Type B pancreatic cell (in vitro differentiated cells): ENCODE results near the gene LPIN1. TPM values are rescaled to one million over a fixed set of nuclear protein-coding genes. Genes with fewer than 3 reads are reported as not detected.
"Not testable (repeated sequence)": the region's sequence is repeated elsewhere in the genome, so short reads cannot be mapped to it uniquely, and the experiment has no call there.

Source experiments
- DNase-seq: peaks from one replicate; pipeline ENCODE4 v3.0.0; 2021; ENCODE audit warnings: mixed read lengths; ENCODE audit not compliant: unreplicated experiment; ENCODE audit errors: extremely low spot score
- H3K27ac Mint-ChIP-seq: 2 replicates; pipeline ENCODE4 v1.8.0; 2021; ENCODE audit warnings: mild to moderate bottlenecking, mixed read lengths
- H3K27me3 Mint-ChIP-seq: 2 replicates; pipeline ENCODE4 v1.8.0; 2021; ENCODE audit warnings: mixed read lengths
- H3K36me3 Mint-ChIP-seq: 2 replicates; pipeline ENCODE4 v1.8.0; 2021; ENCODE audit warnings: mixed read lengths
- H3K4me1 Mint-ChIP-seq: one replicate; pipeline ENCODE4 v1.8.0; 2021; ENCODE audit warnings: mixed read lengths; ENCODE audit not compliant: unreplicated experiment
- H3K4me3 Mint-ChIP-seq: 2 replicates; pipeline ENCODE4 v1.8.0; 2021; ENCODE audit warnings: mild to moderate bottlenecking, mixed read lengths
- H3K9me3 Mint-ChIP-seq: 2 replicates; pipeline ENCODE4 v1.8.0; 2021; ENCODE audit warnings: mixed read lengths
- total RNA-seq: library from RNA; stranded (reverse); gene quantifications from 2 replicates; pipeline ENCODE4 v1.2.1, GENCODE V29; 2021; ENCODE audit warnings: low replicate concordance
- TF ChIP-seq, protein P1 (sequence below): fragments of 200-600 bp; sonication (generic); conservative IDR thresholded peaks from 2 replicates; pipeline ENCODE4 v1.5.0; 2021; ENCODE audit warnings: antibody characterized with exemption, mild to moderate bottlenecking

LPIN1 gene
- total RNA-seq, 1 donor from 2014 or later: 26.8 TPM

DNA sequence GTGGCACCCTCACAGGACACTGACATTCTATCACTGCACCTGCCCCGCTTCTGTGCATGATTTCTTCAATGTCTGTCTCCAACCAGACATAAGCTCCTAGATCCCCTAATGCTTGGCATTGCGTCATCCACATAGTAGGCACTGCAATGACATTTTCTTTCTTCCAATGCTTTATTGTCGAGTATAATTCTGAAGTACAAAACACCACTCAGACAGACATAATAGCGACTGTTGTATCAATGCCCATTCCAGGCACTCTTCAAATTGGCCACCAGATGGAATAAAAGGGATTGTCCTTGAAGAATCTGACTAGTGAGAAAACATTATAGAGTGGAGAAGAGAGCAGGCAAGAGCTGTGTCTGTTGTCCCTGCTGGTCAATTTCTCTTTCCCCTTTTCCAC, 89.0 kb downstream of the LPIN1 start:
- TF ChIP-seq, protein P1, sequence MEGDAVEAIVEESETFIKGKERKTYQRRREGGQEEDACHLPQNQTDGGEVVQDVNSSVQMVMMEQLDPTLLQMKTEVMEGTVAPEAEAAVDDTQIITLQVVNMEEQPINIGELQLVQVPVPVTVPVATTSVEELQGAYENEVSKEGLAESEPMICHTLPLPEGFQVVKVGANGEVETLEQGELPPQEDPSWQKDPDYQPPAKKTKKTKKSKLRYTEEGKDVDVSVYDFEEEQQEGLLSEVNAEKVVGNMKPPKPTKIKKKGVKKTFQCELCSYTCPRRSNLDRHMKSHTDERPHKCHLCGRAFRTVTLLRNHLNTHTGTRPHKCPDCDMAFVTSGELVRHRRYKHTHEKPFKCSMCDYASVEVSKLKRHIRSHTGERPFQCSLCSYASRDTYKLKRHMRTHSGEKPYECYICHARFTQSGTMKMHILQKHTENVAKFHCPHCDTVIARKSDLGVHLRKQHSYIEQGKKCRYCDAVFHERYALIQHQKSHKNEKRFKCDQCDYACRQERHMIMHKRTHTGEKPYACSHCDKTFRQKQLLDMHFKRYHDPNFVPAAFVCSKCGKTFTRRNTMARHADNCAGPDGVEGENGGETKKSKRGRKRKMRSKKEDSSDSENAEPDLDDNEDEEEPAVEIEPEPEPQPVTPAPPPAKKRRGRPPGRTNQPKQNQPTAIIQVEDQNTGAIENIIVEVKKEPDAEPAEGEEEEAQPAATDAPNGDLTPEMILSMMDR: peak; percentile 37
- Mint-ChIP-seq H3K27me3 (peaks cover 4% of the 10 kb centered on the region), H3K36me3 (no peaks in the 10 kb centered on the region), H3K9me3 (peaks cover 18% of the 10 kb centered on the region), H3K27ac (no peak overlapping the region), H3K4me3 (no peak overlapping the region), H3K4me1 (peaks cover 26% of the 10 kb centered on the region)
- DNase-seq: no peak

DNA sequence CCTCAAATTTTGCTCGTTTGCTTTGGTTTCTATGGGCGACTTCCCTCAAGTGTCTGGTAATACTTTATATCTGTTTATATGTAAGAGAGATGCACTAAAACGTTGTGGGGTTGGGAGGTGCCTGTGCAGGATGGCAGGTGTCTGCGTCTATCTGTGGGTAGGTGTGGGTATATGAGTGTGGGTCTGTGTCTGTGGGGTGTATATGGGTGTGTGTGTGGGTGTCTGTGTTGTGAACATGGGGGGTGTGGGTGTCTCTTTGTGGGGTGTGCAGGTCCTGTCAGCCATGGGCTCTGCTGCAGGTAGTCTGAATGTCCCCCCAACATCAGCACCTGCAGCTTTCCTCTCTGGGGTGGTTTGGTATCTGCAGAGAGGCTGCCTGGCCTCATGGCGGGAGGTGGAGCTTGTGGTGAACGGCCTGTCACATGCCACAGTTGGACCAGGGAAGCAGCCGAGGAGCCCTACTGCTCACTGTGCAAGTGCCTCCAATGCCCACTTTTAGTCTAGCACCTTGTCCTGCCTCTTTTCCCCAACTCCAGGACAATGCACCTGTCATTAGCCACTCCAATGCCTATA, 90.3 kb downstream of the LPIN1 start:
- Mint-ChIP-seq H3K4me3 (no peak overlapping the region), H3K27ac (no peak overlapping the region), H3K27me3 (peaks cover 4% of the 10 kb centered on the region), H3K9me3 (peaks cover 18% of the 10 kb centered on the region), H3K4me1 (peaks cover 17% of the 10 kb centered on the region), H3K36me3 (no peaks in the 10 kb centered on the region)
- no peak for DNase-seq
- TF ChIP-seq, protein P1: no peak

DNA sequence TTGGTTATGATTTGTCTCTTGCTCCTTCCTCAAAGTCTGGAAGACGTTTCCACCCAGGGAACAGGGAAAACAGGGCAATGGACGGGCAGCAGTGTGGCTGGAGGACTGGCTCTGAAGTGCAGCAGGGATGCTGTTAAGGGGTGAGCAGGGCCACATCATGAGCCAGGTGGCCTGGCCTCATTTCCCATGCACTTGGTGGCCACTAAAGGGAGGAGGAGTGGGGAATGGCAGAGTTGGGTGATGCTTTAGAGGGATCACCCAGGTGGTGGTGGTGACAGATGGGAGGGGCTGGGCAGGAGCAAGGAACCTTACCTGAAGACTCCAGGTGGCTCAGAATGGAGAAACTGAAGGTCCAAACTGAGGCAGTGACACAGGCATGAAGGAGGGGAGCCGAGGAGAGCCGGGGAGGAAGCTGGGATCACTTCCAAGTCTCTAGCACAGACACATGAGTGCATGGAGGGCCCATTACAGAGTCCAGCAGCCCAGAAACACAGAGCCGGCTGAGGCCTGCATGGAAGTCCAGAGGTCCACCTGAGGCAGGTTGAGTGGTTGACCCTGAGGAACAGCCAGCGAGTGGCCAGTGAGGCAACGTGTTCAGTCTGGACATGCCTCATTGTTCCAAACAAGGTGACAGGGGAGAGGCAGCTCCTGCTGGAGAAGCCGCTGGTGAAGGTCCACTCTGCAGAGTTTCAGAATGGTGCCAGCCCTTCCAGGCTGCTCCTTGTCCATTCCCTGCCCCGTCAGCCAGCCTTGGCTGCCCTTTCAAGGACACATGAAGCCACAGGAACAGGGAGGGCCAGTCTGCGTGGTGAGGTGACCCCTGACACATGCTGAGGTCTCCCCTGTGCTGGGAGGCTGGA, 91.7 kb downstream of the LPIN1 start:
- no peak for DNase-seq
- no peak overlapping the region for H3K4me3 Mint-ChIP-seq
- H3K36me3 Mint-ChIP-seq: no peaks in the 10 kb centered on the region
- no peak overlapping the region for H3K27ac Mint-ChIP-seq
- H3K9me3 Mint-ChIP-seq: peaks cover 18% of the 10 kb centered on the region
- peaks cover 4% of the 10 kb centered on the region for H3K27me3 Mint-ChIP-seq
- TF ChIP-seq, protein P1: no peak
- peaks cover 17% of the 10 kb centered on the region for H3K4me1 Mint-ChIP-seq

DNA sequence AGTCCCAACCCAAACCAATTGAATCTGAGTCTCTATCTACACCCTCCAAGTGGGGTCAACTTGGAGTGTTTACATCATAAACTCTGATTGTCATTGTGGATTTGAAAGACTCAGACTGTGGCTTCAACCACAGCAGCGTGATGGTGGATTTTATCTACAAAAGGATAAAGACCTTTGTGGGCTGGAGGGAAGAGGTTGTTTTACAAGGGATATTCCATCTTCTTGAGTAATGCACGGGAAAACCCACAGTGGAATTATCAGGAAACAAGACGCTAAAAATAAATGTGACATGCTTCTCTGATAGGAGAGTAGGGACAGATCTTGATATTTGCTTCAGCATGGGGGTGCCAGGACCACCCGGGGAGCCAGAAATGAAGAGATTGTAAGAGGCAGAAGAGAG, 93.5 kb downstream of the LPIN1 start:
- H3K4me3 Mint-ChIP-seq: no peak overlapping the region
- no peak overlapping the region for H3K27ac Mint-ChIP-seq
- H3K27me3 Mint-ChIP-seq: peaks cover 4% of the 10 kb centered on the region
- peaks cover 8% of the 10 kb centered on the region for H3K4me1 Mint-ChIP-seq
- peaks cover 6% of the 10 kb centered on the region for H3K9me3 Mint-ChIP-seq
- H3K36me3 Mint-ChIP-seq: no peaks in the 10 kb centered on the region
- no peak for DNase-seq
- TF ChIP-seq, protein P1: no peak

DNA sequence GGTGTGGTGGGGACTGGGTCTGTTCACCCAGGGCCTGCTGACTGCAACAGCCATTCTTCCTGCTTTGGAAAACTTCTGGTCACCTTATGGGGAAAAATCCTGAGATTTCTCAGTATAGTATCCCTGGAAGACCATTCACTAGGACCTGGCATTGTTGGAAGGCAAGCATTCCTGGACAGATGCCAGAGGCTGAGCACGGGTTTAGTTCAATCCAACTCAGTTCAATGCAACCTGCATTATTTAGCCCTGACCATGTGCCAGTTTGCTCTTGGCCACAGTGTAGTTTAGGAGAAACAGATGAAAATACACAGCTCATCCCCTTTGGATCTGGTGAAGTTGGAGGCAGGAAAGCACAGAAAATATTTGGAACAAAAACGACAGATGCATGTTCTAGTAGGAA, 95.9 kb downstream of the LPIN1 start:
- DNase-seq: no peak
- Mint-ChIP-seq H3K27ac (no peak overlapping the region), H3K9me3 (peaks cover 1% of the 10 kb centered on the region), H3K4me1 (peaks cover 8% of the 10 kb centered on the region), H3K4me3 (no peak overlapping the region), H3K27me3 (peaks cover 4% of the 10 kb centered on the region), H3K36me3 (no peaks in the 10 kb centered on the region)
- TF ChIP-seq, protein P1: no peak

DNA sequence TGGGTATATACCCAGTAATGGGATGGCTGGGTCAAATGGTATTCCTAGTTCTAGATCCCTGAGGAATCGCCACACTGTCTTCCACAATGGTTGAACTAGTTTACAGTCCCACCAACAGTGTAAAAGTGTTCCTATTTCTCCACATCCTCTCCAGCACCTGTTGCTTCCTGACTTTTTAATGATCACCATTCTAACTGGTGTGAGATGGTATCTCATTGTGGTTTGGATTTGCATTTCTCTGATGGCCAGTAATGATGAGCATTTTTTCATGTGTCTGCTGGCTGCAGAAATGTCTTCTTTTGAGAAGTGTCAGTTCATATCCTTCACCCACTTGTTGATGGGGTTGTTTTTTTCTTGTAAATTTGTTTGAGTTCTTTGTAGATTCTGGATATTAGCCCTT, 98.4 kb downstream of the LPIN1 start:
- not testable (repeated sequence) for H3K9me3 Mint-ChIP-seq, H3K36me3 Mint-ChIP-seq, H3K4me1 Mint-ChIP-seq, DNase-seq, H3K27ac Mint-ChIP-seq, H3K27me3 Mint-ChIP-seq, H3K4me3 Mint-ChIP-seq

DNA sequence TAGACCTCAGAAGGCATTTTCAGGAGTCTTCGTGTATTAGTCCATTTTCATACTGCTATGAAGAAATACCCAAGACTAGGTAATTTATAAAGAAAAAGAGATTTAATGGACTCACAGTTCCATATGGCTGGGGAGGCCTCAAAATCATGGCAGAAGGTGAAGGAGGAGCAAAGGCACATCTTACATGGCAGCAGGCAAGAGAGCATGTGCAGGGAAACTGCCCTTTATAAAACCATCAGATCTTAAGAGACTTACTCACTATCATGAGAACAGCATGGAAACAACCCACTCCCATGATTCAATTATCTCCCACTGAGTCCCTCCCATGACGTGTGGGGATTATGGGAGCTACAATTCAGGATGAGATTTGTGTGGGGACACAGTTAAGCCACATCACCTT, 101.5 kb downstream of the LPIN1 start:
- DNase-seq, H3K9me3 Mint-ChIP-seq, H3K27me3 Mint-ChIP-seq, H3K4me1 Mint-ChIP-seq, H3K36me3 Mint-ChIP-seq, H3K27ac Mint-ChIP-seq, H3K4me3 Mint-ChIP-seq: not testable (repeated sequence)
